ENCODE data around the gene SMIM7.
A peak's percentile ranks its signal among the peaks of the same experiment; 100 is the strongest.

Gene SMIM7

DNA sequence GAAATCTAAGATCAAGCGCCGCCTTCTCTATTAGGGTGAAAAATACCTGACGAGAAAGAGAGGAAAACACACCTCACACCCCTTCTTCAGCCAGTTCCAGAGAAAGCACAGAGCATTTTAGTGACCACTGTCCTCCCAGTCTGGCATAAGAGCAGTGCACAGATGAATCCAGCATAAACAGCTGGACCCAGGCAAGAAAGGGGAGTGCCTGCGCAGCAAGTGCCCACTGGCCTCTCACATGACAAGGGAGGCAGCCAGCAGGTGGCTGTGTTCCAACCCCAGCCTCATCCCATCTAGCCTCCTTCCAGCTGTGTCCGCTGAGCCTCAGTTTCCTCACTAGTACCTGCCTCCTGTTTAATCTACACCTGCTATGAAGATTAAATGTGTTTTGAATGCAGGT is 39.9 kb downstream of the SMIM7 start:
- no peak for DNase-seq

- DNase-seq: no peak
Observed at GRCh38 chr19:16619457-16619856, 40.5 kb downstream of the SMIM7 start.

DNA sequence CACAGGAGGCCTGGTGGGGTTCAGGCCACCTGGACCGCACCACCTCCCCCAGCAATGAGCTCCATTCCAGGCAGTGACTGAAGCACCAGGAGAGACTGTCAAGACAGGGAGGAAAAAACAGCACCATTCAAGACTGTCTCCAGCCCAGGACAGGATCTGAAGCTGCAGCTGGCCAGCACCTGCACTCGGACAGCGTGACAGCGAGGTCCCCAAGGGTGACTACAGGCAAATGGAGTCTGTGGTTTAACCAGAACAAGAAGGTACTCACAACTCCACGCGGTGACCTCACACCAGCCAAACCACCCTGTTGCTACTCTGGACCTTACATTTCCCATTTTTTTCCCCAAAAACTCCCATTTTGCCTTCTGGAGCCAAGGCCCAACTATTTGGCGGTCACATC is 41.7 kb downstream of the SMIM7 start:
- DNase-seq: no peak

DNA sequence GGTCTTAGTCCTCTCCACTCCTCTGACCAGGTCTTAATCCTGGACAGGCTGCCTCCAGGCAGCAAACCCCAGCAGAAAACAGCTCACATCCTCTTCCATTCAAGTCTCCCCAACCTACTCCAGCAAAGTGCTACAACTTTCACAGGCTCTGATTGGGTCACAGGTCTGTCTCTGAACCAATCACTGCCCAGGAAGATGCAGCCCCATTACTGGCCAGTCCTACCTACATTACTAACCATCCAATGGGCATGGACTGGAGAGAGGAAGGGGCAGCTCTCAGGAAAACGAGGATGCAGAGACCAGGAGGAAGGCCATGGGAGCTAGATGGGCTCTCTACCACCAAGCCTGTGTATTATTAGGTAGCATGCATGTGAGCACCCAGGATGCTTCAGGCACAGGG is 44.1 kb downstream of the SMIM7 start:
- DNase-seq: peak; percentile 14

GRCh38 chr19:16614941-16615340 is 45.0 kb downstream of the SMIM7 start:
- DNase-seq: no peak

DNA sequence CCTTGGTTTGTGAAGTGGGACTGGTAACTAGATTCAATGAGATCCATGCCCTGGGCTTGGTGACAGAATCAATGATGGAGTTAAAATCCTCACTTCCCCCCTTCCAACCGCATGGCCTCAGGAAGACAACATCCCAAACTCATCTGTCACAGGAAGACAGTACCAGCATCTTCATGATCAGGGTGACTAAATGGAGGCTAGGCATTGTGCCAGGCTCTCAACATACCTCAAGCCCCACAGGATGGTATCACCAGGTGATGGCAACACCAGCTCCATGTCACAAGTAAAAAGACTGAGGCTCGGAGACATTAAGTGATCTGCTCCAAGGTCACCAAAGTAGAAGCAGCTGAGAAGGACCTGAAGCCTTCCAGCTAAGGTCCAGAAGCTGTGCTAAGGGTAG is 46.1 kb downstream of the SMIM7 start:
- DNase-seq: no peak

GRCh38 chr19:16612636-16613035 is 47.3 kb downstream of the SMIM7 start:
- DNase-seq: peak; percentile 53

- DNase-seq: no peak
Observed at GRCh38 chr19:16611121-16611520, 48.8 kb downstream of the SMIM7 start.

GRCh38 chr19:16609511-16610200 is 50.3 kb downstream of the SMIM7 start:
- peak; percentile 25 for DNase-seq

- peak; percentile 77 for DNase-seq
Observed at GRCh38 chr19:16608290-16608739, 51.6 kb downstream of the SMIM7 start.

DNA sequence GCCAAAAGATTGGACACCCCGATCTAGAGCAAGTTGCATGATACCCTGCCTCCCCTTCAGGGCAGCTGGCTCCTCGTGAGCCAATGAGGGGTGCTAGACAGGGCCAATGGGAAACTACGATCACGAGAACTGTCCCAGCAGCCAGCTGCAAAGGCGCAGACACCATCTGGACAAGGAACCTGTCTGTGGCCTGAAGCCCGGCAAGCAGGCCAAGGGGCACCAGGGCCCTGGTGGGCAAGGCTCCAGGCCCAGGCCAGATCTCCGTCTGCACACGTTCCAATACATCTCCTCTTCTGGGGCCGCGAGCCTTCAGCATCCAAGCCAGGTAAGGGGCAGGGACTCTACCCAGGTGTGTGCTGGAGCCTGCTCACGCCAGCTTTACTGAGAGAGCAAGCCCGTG is 52.1 kb downstream of the SMIM7 start:
- no peak for DNase-seq

GRCh38 chr19:16605553-16605994 is 54.4 kb downstream of the SMIM7 start:
- no peak for DNase-seq

DNA sequence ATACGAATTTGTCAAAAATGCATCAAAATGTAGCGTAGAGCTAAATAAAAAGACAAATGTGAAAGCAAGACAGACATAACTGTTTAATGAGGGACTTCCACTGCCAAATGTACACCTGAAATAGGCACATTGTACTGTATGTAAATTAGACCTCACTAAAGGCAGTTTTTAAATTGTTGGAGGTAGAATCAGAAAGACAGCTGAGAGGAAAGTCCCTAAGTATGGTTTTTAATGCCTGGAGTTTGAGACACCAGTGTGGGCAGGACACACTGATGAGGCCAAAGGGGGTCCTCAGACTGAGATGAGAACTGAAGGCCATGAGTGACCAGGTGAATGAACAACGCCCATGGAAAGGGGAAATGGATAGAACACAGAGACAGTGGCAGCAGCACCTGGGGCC is 54.8 kb downstream of the SMIM7 start:
- DNase-seq: no peak

- no peak for DNase-seq
Observed at GRCh38 chr19:16604615-16605014, 55.3 kb downstream of the SMIM7 start.

- DNase-seq: no peak
Observed at GRCh38 chr19:16603090-16603489, 56.9 kb downstream of the SMIM7 start.

DNA sequence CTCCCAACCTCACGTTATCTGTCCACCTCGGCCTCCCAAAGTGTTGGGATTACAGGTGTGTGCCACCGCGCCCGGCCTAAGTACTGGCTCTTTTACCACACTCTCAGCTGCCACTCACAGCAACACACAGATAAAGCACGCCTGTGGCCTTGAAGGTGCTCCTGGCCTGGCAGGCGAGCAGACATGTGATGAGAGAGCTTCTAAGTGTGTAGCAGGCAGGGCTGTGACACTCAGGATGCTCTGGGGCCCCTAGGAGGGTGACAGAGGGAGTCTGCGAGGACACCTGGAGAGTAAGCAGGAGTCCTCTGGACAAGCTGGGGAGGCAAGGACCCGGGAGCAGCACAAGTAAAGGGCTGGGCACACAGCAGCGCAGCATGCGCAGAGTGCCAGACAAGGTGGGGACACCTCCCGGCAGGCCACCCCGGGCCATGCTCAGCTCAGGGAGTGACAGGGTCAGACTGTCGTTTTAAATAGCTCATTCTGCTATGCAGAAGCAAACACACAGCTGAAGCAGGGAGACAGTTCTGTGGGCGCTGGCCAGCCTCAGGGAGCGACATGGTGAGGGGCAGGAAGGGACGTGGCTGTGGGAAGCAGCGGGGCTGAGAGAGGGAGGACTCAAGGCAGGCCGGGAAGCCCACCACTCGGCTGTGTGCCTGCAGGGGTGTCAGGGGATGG is 58.4 kb downstream of the SMIM7 start:
- DNase-seq: no peak

DNA sequence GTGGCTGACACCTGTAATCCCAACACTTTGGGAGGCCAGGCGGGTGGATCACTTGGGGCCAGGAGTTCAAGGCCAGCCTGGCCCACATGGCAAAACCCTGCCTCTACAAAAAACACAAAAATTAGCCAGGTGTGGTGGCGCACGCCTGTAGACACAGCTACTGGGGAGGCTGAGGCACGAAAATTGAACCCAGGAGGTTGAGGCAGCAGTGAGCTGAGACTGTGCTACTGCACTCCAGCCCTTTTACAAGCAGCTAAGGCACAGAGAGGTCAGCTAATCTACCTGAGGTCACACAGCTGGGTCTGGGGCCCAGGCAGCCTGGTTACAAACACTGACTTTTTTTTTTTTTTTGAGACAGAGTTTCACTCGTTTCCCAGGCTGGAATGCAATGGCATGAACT is 59.1 kb downstream of the SMIM7 start:
- no peak for DNase-seq

- DNase-seq: no peak
Observed at GRCh38 chr19:16599655-16600346, 60.1 kb downstream of the SMIM7 start.

- DNase-seq: no peak
Observed at GRCh38 chr19:16598848-16599247, 61.1 kb downstream of the SMIM7 start.

- no peak for DNase-seq
Observed at GRCh38 chr19:16596399-16596798, 63.5 kb downstream of the SMIM7 start.
